Lower leg skin (tissue), 4 donors: ENCODE measurements around the gene SECISBP2. TPM values are rescaled to one million over a fixed set of nuclear protein-coding genes. Genes with fewer than 3 reads are reported as not detected.

Experiments used
- DNase-seq, 2 donors: peaks; one replicate each; pipeline ENCODE4 v3.0.0-alpha.2; 2019; ENCODE audit warnings: low spot score in 2 of 2
- H3K4me3 ChIP-seq: fragments of 200-600 bp; sonication (generic); 2 replicates; pipeline ENCODE4 v1.5.1; 2017; ENCODE audit warnings: mild to moderate bottlenecking, low read depth; ENCODE audit not compliant: poor library complexity, severe bottlenecking
- POLR2A ChIP-seq, 2 donors: fragments of 450-650 bp; IDR thresholded peaks; one replicate each; pipeline ENCODE4 v1.6.1; 2016 to 2017; ENCODE audit warnings: antibody characterized with exemption in 2 of 2, mild to moderate bottlenecking in 1 of 2, moderate library complexity in 1 of 2
- WGBS, 2 donors: methylation state at CpG; one replicate each; pipeline ENCODE4 v1.1.5; 2018; 5-methylcytosine and 5-hydroxymethylcytosine counted together
- intact Hi-C: fragments of 100-400 bp; cut with DNase I; formaldehyde crosslinking; loops from one replicate; pipeline ENCODE4 v1.15.0; 2023; ENCODE audit warnings: low total_unique reads
- total RNA-seq, 4 donors: library from RNA; depleted of rRNA; stranded (reverse); fragments of >200 nt; gene quantifications; one replicate each; pipeline ENCODE4 v1.1.0, GENCODE V29; 2016
- TF ChIP-seq, protein P1 (sequence below), 3 donors: fragments of 450-650 bp; IDR thresholded peaks; one replicate each; pipeline ENCODE4 v1.5.1; 2016; ENCODE audit warnings: antibody characterized with exemption in 3 of 3, mild to moderate bottlenecking in 3 of 3, moderate library complexity in 2 of 3

The SECISBP2 gene
- total RNA-seq, 4 donors from 2014 or later: 38.3 to 67.3 (median 41.9) TPM

DNA sequence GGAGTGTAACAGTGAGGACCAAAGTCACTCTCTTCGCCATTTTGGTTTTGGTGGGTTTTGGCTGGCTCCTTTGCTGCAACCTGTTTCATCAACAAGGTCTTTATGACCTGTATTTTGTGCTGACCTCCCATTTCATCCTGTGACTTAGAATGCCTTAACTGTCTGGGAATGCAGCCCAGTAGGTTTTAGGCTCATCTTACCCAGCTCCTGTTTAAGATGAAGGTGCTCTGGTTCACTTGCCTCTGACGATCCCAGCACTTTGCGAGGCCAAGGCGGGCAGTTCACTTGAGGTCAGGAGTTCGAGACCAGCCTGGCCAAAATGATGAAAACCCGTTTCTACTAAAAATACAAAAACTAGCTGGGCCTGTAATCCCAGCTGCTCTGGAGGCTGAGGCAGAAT, 9.1 kb upstream of the SECISBP2 start:
- no peak overlapping the region for H3K4me3 ChIP-seq
- intact Hi-C loops: no loop called here
- no peak for DNase-seq
- whole genome bisulfite sequencing, 2 donors: 94 to 97% methylated on average over 6 of the region's 6 CpGs
- TF ChIP-seq, protein P1, sequence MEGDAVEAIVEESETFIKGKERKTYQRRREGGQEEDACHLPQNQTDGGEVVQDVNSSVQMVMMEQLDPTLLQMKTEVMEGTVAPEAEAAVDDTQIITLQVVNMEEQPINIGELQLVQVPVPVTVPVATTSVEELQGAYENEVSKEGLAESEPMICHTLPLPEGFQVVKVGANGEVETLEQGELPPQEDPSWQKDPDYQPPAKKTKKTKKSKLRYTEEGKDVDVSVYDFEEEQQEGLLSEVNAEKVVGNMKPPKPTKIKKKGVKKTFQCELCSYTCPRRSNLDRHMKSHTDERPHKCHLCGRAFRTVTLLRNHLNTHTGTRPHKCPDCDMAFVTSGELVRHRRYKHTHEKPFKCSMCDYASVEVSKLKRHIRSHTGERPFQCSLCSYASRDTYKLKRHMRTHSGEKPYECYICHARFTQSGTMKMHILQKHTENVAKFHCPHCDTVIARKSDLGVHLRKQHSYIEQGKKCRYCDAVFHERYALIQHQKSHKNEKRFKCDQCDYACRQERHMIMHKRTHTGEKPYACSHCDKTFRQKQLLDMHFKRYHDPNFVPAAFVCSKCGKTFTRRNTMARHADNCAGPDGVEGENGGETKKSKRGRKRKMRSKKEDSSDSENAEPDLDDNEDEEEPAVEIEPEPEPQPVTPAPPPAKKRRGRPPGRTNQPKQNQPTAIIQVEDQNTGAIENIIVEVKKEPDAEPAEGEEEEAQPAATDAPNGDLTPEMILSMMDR (IDR thresholded peaks at IDR 0.05): no peak

DNA sequence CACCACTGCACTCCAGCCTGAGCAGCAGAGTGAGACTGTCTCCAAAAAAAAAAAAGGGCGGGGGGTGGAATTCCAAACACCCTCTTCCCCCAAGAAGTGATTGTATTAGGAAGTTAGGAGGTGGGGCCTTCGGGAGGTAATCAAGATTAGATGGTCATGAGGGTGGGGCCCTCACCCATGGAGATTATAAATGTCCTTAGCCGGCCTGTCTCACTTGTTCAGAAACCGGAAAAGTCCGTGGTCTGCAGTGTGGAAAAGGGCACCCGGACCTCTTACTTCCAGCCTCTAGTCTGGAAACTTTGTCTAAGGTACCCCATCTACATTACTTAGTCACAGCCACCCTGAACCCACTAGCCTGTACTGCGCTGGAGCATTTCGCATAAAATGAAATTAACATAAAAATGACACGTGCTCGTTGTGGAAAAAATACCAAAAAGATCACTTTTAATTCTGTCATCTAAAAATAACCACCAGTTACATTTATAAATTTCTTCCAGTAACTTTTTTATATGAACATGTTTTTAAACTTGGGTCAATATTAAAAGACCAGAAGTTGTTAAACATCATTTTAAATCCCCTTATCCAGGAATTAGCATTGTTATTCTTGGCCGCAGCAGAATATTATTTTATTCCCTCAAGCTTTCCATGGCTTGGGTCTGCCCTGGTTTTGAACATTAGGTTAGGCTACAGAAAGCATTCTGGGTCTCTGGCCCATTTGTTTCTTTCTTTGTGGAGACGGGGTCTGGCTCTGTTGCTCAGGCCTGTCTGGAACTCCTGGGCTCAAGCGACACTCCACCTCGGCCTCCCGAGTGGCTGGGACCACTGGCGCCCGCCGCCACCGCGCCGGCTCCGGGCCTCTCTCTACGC, 8.5 kb upstream of the SECISBP2 start:
- intact Hi-C loops: no loop called here
- no peak for TF ChIP-seq POLR2A (IDR thresholded peaks at IDR 0.05)
- TF ChIP-seq, protein P1 (IDR thresholded peaks at IDR 0.05): no peak
- peak overlapping the region; percentile 86 for H3K4me3 ChIP-seq
- no peak for DNase-seq
- WGBS, 2 donors: 27% methylated on average over 23 of the region's 23 CpGs

DNA sequence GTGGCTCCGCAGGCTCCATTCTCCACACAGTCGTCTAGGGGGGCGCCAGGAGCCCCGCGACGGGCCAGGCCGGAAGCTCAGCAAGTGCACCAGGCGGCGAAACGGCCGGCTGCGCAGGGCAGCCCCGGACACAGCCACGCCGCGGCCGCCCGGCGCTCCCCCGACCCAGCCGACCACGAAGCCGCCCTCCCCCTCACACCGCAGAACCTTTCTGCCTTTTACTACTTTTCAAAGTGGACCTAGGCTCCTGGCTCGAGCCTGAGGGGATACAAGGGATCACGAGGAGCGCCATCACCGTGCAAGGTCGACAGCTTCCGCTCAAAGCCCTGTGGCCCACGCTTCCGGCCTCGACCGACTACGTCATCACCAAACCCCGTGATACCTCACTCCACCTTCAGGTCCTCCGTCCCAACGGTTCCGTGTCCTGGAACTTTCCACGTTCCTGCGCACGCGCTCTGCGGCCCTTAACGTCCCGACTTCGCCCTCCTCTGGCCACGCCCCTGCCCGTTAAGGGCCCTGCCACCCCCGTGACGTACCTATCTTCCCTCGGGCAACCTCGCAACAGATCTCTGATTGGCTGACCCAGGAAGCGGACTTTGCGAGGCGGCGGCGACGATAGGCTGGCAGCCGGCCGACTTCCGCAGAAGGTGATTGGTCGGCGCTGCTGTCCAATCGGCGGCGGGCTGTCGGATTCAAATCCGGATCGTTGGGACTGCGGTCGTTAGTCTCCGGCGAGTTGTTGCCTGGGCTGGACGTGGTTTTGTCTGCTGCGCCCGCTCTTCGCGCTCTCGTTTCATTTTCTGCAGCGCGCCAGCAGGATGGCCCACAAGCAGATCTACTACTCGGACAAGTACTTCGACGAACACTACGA, 7.6 kb upstream of the SECISBP2 start, which contains the start of gene CKS2:
Gene CKS2 (plus strand): TSS at position 721 of the 871 bp plus-strand sequence. CDS start 98 bp downstream, at position 819.
- intact Hi-C loops: no loop called here
- TF ChIP-seq, protein P1 (IDR thresholded peaks at IDR 0.05): no peak
- TF ChIP-seq POLR2A (IDR thresholded peaks at IDR 0.05): peak in 1 of 2 donors; percentile 97
- H3K4me3 ChIP-seq: peak within 1 kb of the TSS; percentile 86
- WGBS, 2 donors: 0 to 1% methylated on average over 68 to 72 of the region's 86 CpGs
- peak; percentile 100 for DNase-seq

DNA sequence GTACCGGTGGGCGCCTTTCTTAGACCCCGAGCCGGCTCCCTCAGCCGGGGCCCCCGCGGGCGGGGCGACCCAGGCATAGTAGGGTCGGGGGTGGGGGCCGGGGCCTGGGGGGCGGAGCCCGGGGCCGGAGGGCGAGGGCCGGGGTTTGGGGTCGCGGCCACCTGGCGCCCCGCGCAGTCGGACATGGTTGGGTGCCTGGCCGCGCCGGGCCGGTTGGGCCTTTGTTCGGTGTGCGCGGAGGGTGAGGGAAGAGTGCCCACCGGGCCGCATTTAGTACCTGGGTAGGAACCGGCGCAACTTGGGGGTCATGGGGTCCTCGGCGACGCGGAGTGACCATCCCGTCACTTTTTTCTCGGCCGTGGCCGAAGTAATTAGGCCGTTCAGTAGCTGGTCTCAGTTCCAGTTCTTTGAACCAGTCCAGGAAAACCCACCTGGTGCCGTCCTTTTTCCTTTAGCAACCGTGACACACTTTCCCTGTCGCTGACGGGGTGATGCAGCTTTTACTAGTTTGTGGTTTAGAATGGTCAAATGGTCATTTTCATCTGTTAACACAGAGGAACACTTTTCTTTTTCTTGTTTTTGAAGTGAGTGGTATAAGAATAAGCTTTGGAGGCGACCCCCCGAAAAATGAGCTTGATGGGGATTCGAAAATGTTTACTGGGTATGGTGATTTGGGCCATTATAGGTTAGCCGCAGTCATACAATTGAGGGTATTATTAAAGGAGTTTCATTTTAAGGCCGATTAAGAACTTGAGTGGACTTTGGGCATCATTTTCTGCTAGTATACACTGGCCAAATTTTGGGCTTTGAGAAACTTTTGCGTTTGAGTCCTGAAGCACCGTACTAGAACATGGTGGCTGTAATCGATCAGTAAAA, 6.7 kb upstream of the SECISBP2 start:
- WGBS, 2 donors: 1 to 2% methylated on average over 31 to 44 of the region's 54 CpGs
- DNase-seq: peak in 1 of 2 donors; percentile 87

DNA sequence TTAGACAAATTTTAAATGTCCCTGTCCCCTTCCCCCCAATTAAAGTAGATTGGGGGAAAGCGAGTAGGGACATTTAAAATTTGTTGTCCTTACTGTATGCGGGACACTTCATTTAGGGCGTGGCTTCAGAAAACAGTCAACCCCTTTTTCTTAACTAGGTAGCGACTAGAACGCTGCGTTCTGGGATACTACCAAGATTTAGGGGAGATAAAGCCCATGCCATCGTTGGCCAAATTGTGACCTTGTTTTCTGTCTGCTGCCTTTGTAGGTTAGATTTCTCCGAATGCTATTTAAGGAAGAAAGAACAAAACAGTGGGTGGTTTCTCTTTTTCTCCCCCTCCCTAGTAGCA, 6.1 kb upstream of the SECISBP2 start:
- intact Hi-C loops: no loop called here
- DNase-seq: no peak

More for the DNA sequence above, 6.7 kb upstream of the SECISBP2 start:
- H3K4me3 ChIP-seq: peak overlapping the region; percentile 44
- TF ChIP-seq, protein P1 (IDR thresholded peaks at IDR 0.05): no peak
- no peak for TF ChIP-seq POLR2A (IDR thresholded peaks at IDR 0.05)
- intact Hi-C loops: no loop called here

More for the DNA sequence above, 6.1 kb upstream of the SECISBP2 start:
- no peak overlapping the region for H3K4me3 ChIP-seq
- 2 to 3% methylated on average over 8 of the region's 8 CpGs for WGBS, 2 donors
- TF ChIP-seq, protein P1 (IDR thresholded peaks at IDR 0.05): no peak
- TF ChIP-seq POLR2A (IDR thresholded peaks at IDR 0.05): no peak
